Endothelial cell of umbilical vein (primary cell): ENCODE data around the gene ZBTB7A. TPM values are rescaled to one million over a fixed set of nuclear protein-coding genes. Genes with fewer than 3 reads are reported as not detected.

Experiments
- BruUV-seq: library from RNA; stranded (reverse); fragments of 400-500 nt; replicated peaks from 2 replicates; lab custom pipeline; 2021; lab: Mats Ljungman, UMichigan
- CTCF ChIA-PET: fragments of 300-600, 350-600 bp; sonication (Branson Sonifier 250); formaldehyde crosslinking; loops from one replicate; lab custom pipeline; 2021; ENCODE audit warnings: antibody characterized with exemption, inconsistent platforms; lab: Charles Lee
- POLR2A ChIA-PET: fragments of 300-600, 350-600 bp; sonication (Branson Sonifier 250); formaldehyde crosslinking; loops from one replicate; lab custom pipeline; 2021; ENCODE audit warnings: antibody characterized with exemption, inconsistent platforms; lab: Charles Lee
- DNase-seq: peaks from one replicate; pipeline ENCODE4 v3.0.0-alpha.2; 2011; ENCODE audit warnings: low read depth, low spot score
- FAIRE-seq: peaks from 2 replicates; lab custom pipeline; 2011; peaks lifted over from hg19 to GRCh38; lab: Jason Lieb, UNC
- H2AFZ ChIP-seq: 2 replicates; pipeline ENCODE4 v1.6.0; 2012; ENCODE audit warnings: low read depth, low read length, control low read depth, inconsistent platforms
- H3K27ac ChIP-seq: 2 replicates; pipeline ENCODE4 v1.5.1; 2011; ENCODE audit warnings: low read depth, mild to moderate bottlenecking, control low read depth, low read length, moderate library complexity; ENCODE audit not compliant: insufficient read depth
- H3K27me3 ChIP-seq, 2 experiments: 2 replicates each; pipeline versions ENCODE4 v1.6.0 to v1.6.1; 2011; ENCODE audit warnings: low read length in 2 of 2, mixed read lengths in 1 of 2; ENCODE audit not compliant: control insufficient read depth in 2 of 2, insufficient read depth in 2 of 2
- H3K36me3 ChIP-seq, 2 experiments: 2 replicates in 1 of 2; 3 replicates in 1 of 2; pipeline ENCODE4 v1.5.1; 2011; ENCODE audit warnings: low read length in 2 of 2, mild to moderate bottlenecking in 1 of 2, moderate library complexity in 1 of 2; ENCODE audit not compliant: control insufficient read depth in 2 of 2, insufficient read depth in 2 of 2; ENCODE audit errors: extremely low read depth in 1 of 2
- H3K4me1 ChIP-seq: 3 replicates; pipeline ENCODE4 v1.5.1; 2011; ENCODE audit warnings: mild to moderate bottlenecking, low read length; ENCODE audit not compliant: control insufficient read depth, insufficient read depth; ENCODE audit errors: extremely low read depth
- H3K4me2 ChIP-seq: 2 replicates; pipeline ENCODE4 v1.6.1; 2011; ENCODE audit warnings: low read length, control low read depth, mixed read lengths; ENCODE audit not compliant: insufficient read depth
- H3K4me3 ChIP-seq, 3 experiments: fragments of 200-600 bp in 1 of 3; sonication (generic), shearing (Covaris generic) in 1 of 3; replicated peaks in 1 of 3; 2 replicates each; pipeline ENCODE4 v1.5.1; 2011 to 2016; ENCODE audit warnings: control low read depth in 3 of 3, low read length in 3 of 3, mild to moderate bottlenecking in 2 of 3, inconsistent platforms in 1 of 3, low read depth in 1 of 3, moderate library complexity in 1 of 3; ENCODE audit not compliant: insufficient read depth in 1 of 3
- H3K79me2 ChIP-seq: 2 replicates; pipeline ENCODE4 v1.6.0; 2012; ENCODE audit warnings: low read length, inconsistent platforms; ENCODE audit not compliant: control insufficient read depth, insufficient read depth
- H3K9ac ChIP-seq: replicated peaks from 2 replicates; pipeline ENCODE3; 2011; ENCODE audit warnings: low read length, control low read depth; ENCODE audit not compliant: insufficient read depth; ENCODE audit errors: extremely low read depth
- H3K9me1 ChIP-seq: replicated peaks from 3 replicates; pipeline ENCODE4 v1.6.0; 2011; ENCODE audit warnings: mild to moderate bottlenecking, low read length; ENCODE audit not compliant: control insufficient read depth, insufficient read depth; ENCODE audit errors: extremely low read depth
- H3K9me3 ChIP-seq: replicated peaks from 2 replicates; pipeline ENCODE4 v1.5.1; 2012; ENCODE audit warnings: low read length, inconsistent platforms; ENCODE audit not compliant: control insufficient read depth, insufficient read depth
- H4K20me1 ChIP-seq: replicated peaks from 2 replicates; pipeline ENCODE3; 2011; ENCODE audit warnings: mild to moderate bottlenecking, low read length; ENCODE audit not compliant: control insufficient read depth, insufficient read depth; ENCODE audit errors: extremely low read depth
- EZH2 ChIP-seq: IDR thresholded peaks from 2 replicates; pipeline ENCODE4 v1.6.1; 2012; ENCODE audit warnings: borderline replicate concordance, low read depth, mild to moderate bottlenecking, moderate library complexity, low read length, inconsistent platforms; ENCODE audit not compliant: severe bottlenecking
- FOS ChIP-seq: IDR thresholded peaks from 2 replicates; pipeline ENCODE4 v1.6.1; 2011; ENCODE audit warnings: mild to moderate bottlenecking, low read length, moderate library complexity, borderline replicate concordance; ENCODE audit not compliant: insufficient read depth
- GATA2 ChIP-seq: IDR thresholded peaks from 2 replicates; pipeline ENCODE4 v1.7.0; 2011; ENCODE audit warnings: low read depth, mild to moderate bottlenecking, moderate library complexity, mixed read lengths, low read length; ENCODE audit not compliant: insufficient read length, insufficient read depth
- JUN ChIP-seq: IDR thresholded peaks from 2 replicates; pipeline ENCODE4 v1.6.1; 2011; ENCODE audit warnings: borderline replicate concordance, low read depth; ENCODE audit not compliant: insufficient read length, insufficient read depth
- MYC ChIP-seq: IDR thresholded peaks from one replicate; pipeline ENCODE4 v1.6.1; 2011; ENCODE audit warnings: mild to moderate bottlenecking, low read depth, low read length
- POLR2A ChIP-seq: IDR thresholded peaks from 2 replicates; pipeline ENCODE4 v1.6.1; 2012; ENCODE audit warnings: low read depth, mild to moderate bottlenecking, control low read depth, low read length
- POLR2AphosphoS5 ChIP-seq: IDR thresholded peaks from 2 replicates; pipeline ENCODE4 v1.6.1; 2012; ENCODE audit warnings: low read depth, mild to moderate bottlenecking, control low read depth, low read length, moderate library complexity; ENCODE audit not compliant: insufficient read depth
- dilution Hi-C: fragments of 300-500 bp; cut with MboI; formaldehyde crosslinking; loops from one replicate; pipeline ENCODE4 v1.15.0; 2019; ENCODE audit warnings: low sequenced_read_pairs; ENCODE audit not compliant: extremely low pct_ligation_motif_present
- intact Hi-C: fragments of 100-400 bp; cut with micrococcal nuclease; formaldehyde crosslinking; loops from one replicate; pipeline ENCODE4 v1.10.0; 2022
- polyA plus RNA-seq, 4 experiments: library from polyadenylated mRNA; depleted of rRNA in 3 of 4; stranded (reverse) in 3 of 4; unstranded in 1 of 4; fragments of >200 nt; gene quantifications; 2 replicates each; pipeline versions ENCODE4 v1.2.1 to v1.2.3, GENCODE V29; 2011 to 2012; ENCODE audit warnings: missing spikeins in 1 of 4
- total RNA-seq: library from RNA; stranded (reverse); gene quantifications from 2 replicates; pipeline ENCODE4 v1.2.3, GENCODE V29; 2021
- TF ChIP-seq, protein P1 (sequence below): IDR thresholded peaks from 2 replicates; pipeline ENCODE4 v1.6.1; 2011; ENCODE audit not compliant: insufficient read depth, insufficient read length
- TF ChIP-seq, protein P2 (sequence below), 2 donors: IDR thresholded peaks; 1 replicate in 1 of 2; 2 replicates in 1 of 2; pipeline ENCODE4 v1.5.1; 2011; ENCODE audit warnings: low read length in 2 of 2, mild to moderate bottlenecking in 2 of 2, moderate library complexity in 2 of 2, control low read depth in 1 of 2, inconsistent platforms in 1 of 2, low read depth in 1 of 2; ENCODE audit not compliant: insufficient read depth in 1 of 2; ENCODE audit errors: extremely low read depth in 1 of 2

ZBTB7A gene
- total and polyA plus RNA-seq, 2 donors (not counting 3 experiments of a cell fraction or from before 2014, with no cell fraction given) = 8.2 to 29.0 TPM

DNA sequence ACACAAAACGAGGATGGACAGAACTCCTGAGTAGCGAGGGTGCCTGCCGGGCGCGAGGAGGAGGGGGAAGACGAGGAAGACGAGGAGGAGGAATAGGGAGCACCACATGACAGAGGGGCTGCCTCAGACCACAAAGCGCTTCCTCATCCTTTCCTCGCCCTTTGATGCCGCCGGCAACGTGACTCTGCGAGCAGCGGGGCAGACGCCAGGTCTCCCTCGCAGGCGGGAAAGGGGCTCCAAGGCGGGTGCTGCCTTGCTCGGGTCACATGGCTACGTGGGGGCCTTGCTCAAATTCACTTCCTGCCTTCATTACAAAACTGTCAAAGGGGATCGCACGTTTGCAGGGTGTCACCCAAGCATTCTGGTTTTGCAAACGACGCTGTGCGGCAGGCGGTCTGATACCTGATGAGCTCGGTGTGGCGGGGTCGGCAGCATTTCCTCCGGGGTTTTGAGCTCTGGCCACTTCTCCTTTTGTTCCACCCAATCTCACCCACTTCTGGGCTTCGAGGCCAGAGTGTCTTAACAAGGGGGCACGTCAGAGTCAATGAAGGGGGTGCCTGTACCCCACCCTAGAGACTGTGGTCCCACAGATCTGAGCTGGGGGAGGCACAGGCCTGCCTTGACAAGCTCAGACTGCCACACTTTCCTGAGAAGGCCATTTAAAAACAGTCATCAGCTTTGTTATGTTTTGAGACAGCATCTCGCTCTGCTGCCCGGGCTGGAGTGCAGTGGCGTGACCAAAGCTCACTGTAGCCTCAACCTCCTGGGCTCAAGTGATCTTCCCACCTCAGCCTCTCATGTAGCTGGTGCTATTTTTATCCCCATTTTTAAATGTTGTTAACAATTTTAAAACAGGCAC lies 42.3 kb upstream of the ZBTB7A start:
- CTCF ChIA-PET = interaction anchor here (1.0 kb wide), 1 partner anchor 31 kb away, joined by 7 read pairs; no protein-coding TSS in a partner anchor

More for the DNA sequence above, 42.3 kb upstream of the ZBTB7A start:
- Histone ChIP-seq H3K27ac (no peak overlapping the region), H3K9me3 (no peaks in the 10 kb centered on the region), H3K79me2 (no peaks in the 10 kb centered on the region), H3K4me1 (no peaks in the 10 kb centered on the region), H4K20me1 (no peaks in the 10 kb centered on the region), H3K4me3 (no peak overlapping the region), H2AFZ (no peak overlapping the region), H3K27me3 (no peaks in the 10 kb centered on the region), H3K9me1 (no peaks in the 10 kb centered on the region), H3K36me3 (peaks cover 11 to 42% of the 10 kb centered on the region in 2 experiments), H3K4me2 (no peak overlapping the region), H3K9ac (no peak overlapping the region)
- FAIRE-seq (no peak), DNase-seq (no peak)
- dilution Hi-C loops (no loop called here), intact Hi-C loops (no loop called here)
- TF ChIP-seq GATA2 = no peak
- TF ChIP-seq FOS = no peak
- TF ChIP-seq, protein P1, sequence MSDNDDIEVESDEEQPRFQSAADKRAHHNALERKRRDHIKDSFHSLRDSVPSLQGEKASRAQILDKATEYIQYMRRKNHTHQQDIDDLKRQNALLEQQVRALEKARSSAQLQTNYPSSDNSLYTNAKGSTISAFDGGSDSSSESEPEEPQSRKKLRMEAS = no peak
- TF ChIP-seq, protein P2, sequence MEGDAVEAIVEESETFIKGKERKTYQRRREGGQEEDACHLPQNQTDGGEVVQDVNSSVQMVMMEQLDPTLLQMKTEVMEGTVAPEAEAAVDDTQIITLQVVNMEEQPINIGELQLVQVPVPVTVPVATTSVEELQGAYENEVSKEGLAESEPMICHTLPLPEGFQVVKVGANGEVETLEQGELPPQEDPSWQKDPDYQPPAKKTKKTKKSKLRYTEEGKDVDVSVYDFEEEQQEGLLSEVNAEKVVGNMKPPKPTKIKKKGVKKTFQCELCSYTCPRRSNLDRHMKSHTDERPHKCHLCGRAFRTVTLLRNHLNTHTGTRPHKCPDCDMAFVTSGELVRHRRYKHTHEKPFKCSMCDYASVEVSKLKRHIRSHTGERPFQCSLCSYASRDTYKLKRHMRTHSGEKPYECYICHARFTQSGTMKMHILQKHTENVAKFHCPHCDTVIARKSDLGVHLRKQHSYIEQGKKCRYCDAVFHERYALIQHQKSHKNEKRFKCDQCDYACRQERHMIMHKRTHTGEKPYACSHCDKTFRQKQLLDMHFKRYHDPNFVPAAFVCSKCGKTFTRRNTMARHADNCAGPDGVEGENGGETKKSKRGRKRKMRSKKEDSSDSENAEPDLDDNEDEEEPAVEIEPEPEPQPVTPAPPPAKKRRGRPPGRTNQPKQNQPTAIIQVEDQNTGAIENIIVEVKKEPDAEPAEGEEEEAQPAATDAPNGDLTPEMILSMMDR (IDR thresholded peaks at IDR 0.05; ENCODE audit: extremely low read depth in 1 of 2, insufficient read depth in 1 of 2, low read depth in 1 of 2, low read length in 2 of 2) = no peak
- no peak for TF ChIP-seq MYC
- no peak for TF ChIP-seq POLR2A
- no peak for TF ChIP-seq EZH2
- TF ChIP-seq JUN = no peak
- no peak for TF ChIP-seq POLR2AphosphoS5
- BruUV-seq = no TSS peak
- POLR2A ChIA-PET = no interaction called here
